ENCODE results near the gene RPL18A.

GRCh38 chr19:17830567-17831418 is 28.9 kb upstream of the RPL18A start:
- TF ChIP-seq CTCF (conservative IDR thresholded peaks at IDR 0.05; ENCODE audit: low read depth, low read length) (no peak), EZH2phosphoT487 (IDR thresholded peaks at IDR 0.05; ENCODE audit: borderline replicate concordance, low read length) (no peak)

All from PC-3 (cell line).